A673 (cell line): ENCODE measurements around the gene RNF167. TPM values are rescaled to one million over a fixed set of nuclear protein-coding genes. Genes with fewer than 3 reads are reported as not detected.

Experiments
- BruUV-seq: library from RNA; stranded (reverse); fragments of 400-500 nt; replicated peaks from 2 replicates; lab custom pipeline; 2021; lab: Mats Ljungman, UMichigan
- CTCF ChIA-PET: fragments of 300-600 bp; sonication (Branson Sonifier 250); formaldehyde crosslinking; loops from one replicate; lab custom pipeline; 2022; ENCODE audit warnings: antibody characterized with exemption; lab: Charles Lee
- POLR2A ChIA-PET: fragments of 300-600 bp; sonication (Branson Sonifier 250); formaldehyde crosslinking; loops from one replicate; lab custom pipeline; 2022; ENCODE audit warnings: antibody characterized with exemption; ENCODE audit not compliant: low non-redundant PET; lab: Charles Lee
- DNase-seq: peaks from one replicate; pipeline ENCODE4 v3.0.0-alpha.2; 2015; ENCODE audit warnings: low spot score
- H3K27ac ChIP-seq: fragments of 200-600 bp; sonication (generic); 2 replicates; pipeline ENCODE4 v1.5.1; 2016; ENCODE audit warnings: mixed run types, low read depth, mild to moderate bottlenecking, mixed read lengths, antibody characterized with exemption, low read length; ENCODE audit not compliant: poor library complexity, severe bottlenecking
- H3K27me3 ChIP-seq: fragments of 200-600 bp; sonication (generic); replicated peaks from 2 replicates; pipeline ENCODE4 v1.6.1; 2017; ENCODE audit warnings: mixed run types, low read depth, mild to moderate bottlenecking, mixed read lengths, antibody characterized with exemption, low read length; ENCODE audit not compliant: insufficient read depth, poor library complexity
- H3K36me3 ChIP-seq: fragments of 200-600 bp; sonication (generic); 2 replicates; pipeline ENCODE4 v1.6.1; 2016; ENCODE audit warnings: mixed run types, mild to moderate bottlenecking, mixed read lengths, antibody characterized with exemption, low read length; ENCODE audit not compliant: insufficient read depth, poor library complexity, severe bottlenecking
- H3K4me1 ChIP-seq: fragments of 200-600 bp; sonication (generic); 2 replicates; pipeline ENCODE4 v1.6.1; 2017; ENCODE audit warnings: mixed run types, mild to moderate bottlenecking, mixed read lengths, antibody characterized with exemption, low read length; ENCODE audit not compliant: insufficient read depth, poor library complexity, severe bottlenecking
- H3K4me3 ChIP-seq: fragments of 200-600 bp; sonication (generic); 2 replicates; pipeline ENCODE4 v1.5.1; 2016; ENCODE audit warnings: low read depth, mixed run types, mild to moderate bottlenecking, mixed read lengths, low read length; ENCODE audit not compliant: poor library complexity, severe bottlenecking
- H3K9me3 ChIP-seq: fragments of 200-600 bp; sonication (generic); 2 replicates; pipeline ENCODE4 v1.6.1; 2016; ENCODE audit warnings: mixed run types, low read depth, mild to moderate bottlenecking, mixed read lengths, antibody characterized with exemption, low read length; ENCODE audit not compliant: poor library complexity, severe bottlenecking
- CTCF ChIP-seq: fragments of 300-800, 200-600 bp; sonication (generic); conservative IDR thresholded peaks from 2 replicates; pipeline ENCODE4 v1.5.1; 2017; ENCODE audit warnings: low read depth, mild to moderate bottlenecking, antibody characterized with exemption, low read length, moderate library complexity, mixed read lengths
- EZH2 ChIP-seq: fragments of 200-600 bp; sonication (generic); IDR thresholded peaks from 2 replicates; pipeline ENCODE4 v1.6.1; 2017; ENCODE audit warnings: borderline replicate concordance, low read depth, mild to moderate bottlenecking, mixed read lengths, antibody characterized with exemption, low read length; ENCODE audit not compliant: poor library complexity, severe bottlenecking
- intact Hi-C: fragments of 100-400 bp; cut with micrococcal nuclease; formaldehyde crosslinking; loops from one replicate; pipeline ENCODE4 v1.10.0; 2022; ENCODE audit not compliant: unreplicated experiment
- total RNA-seq: library from RNA; stranded (reverse); gene quantifications from 2 replicates; pipeline ENCODE4 v1.2.3, GENCODE V29; 2021

The RNF167 gene
- total RNA-seq, 1 experiment from 2014 or later: 77.3 TPM

GRCh38 chr17:4898927-4899326, 41.1 kb upstream of the RNF167 start:
- no peaks in the 10 kb centered on the region for H3K27me3 ChIP-seq
- H3K9me3 ChIP-seq: no peaks in the 10 kb centered on the region
- peak overlapping the region; percentile 89 for H3K27ac ChIP-seq
- ChIA-PET CTCF (interaction anchor here (0.6 to 1.2 kb wide), 2 partner anchors 22 to 332 kb away, joined by 3 to 4 read pairs; no protein-coding TSS in a partner anchor), POLR2A (no interaction called here)
- no TSS peak for BruUV-seq
- H3K36me3 ChIP-seq: peaks cover 18% of the 10 kb centered on the region
- TF ChIP-seq CTCF (no peak), EZH2 (no peak)
- DNase-seq: no peak
- H3K4me1 ChIP-seq: peaks cover 13% of the 10 kb centered on the region
- H3K4me3 ChIP-seq: peak overlapping the region; percentile 52
- intact Hi-C loops: no loop called here

GRCh38 chr17:4899341-4900230, 40.5 kb upstream of the RNF167 start, which contains the start of gene C17orf107:
TSS of gene C17orf107 (plus strand) at chr17:4899536. CDS start at chr17:4899763, 227 bp downstream.
- TF ChIP-seq CTCF (no peak), EZH2 (no peak)
- Histone ChIP-seq H3K27ac (peak within 1 kb of the TSS; percentile 89), H3K4me3 (peak within 1 kb of the TSS; percentile 52), H3K4me1 (peaks cover 13% of the 10 kb centered on the region), H3K9me3 (no peaks in the 10 kb centered on the region), H3K36me3 (peaks cover 16% of the 10 kb centered on the region), H3K27me3 (no peaks in the 10 kb centered on the region)
- BruUV-seq: no TSS peak
- peak; percentile 91 for DNase-seq
- ChIA-PET POLR2A (no interaction called here), CTCF (interaction anchor here (0.6 to 1.2 kb wide), 4 partner anchors 22 to 333 kb away, joined by 3 to 4 read pairs (median 3); no protein-coding TSS in a partner anchor)
- intact Hi-C loops: loop anchor here (5.0 kb wide), 1 partner anchor 167 kb away; the partner anchor contains the start of gene MED11

- ChIA-PET CTCF (no interaction called here), POLR2A (no interaction called here)
- no TSS peak for BruUV-seq
- peaks cover 7% of the 10 kb centered on the region for H3K36me3 ChIP-seq
- peak overlapping the region; percentile 52 for H3K4me3 ChIP-seq
- H3K27ac ChIP-seq: peak overlapping the region; percentile 89
- H3K27me3 ChIP-seq: no peaks in the 10 kb centered on the region
- peaks cover 13% of the 10 kb centered on the region for H3K4me1 ChIP-seq
- DNase-seq: no peak
- intact Hi-C loops: loop anchor here (5.0 kb wide), 1 partner anchor 168 kb away; the partner anchor contains the start of gene MED11
- no peaks in the 10 kb centered on the region for H3K9me3 ChIP-seq
- TF ChIP-seq CTCF (no peak), EZH2 (no peak)
Observed at GRCh38 chr17:4900231-4901107, 39.6 kb upstream of the RNF167 start.
